Vagina (tissue), 2 donors: Measurements from ENCODE around the gene ZBTB20. TPM values are rescaled to one million over a fixed set of nuclear protein-coding genes. Genes with fewer than 3 reads are reported as not detected.

Source experiments
- DNase-seq, 2 donors: peaks; one replicate each; pipeline ENCODE4 v3.0.0-alpha.2; 2017; ENCODE audit errors: extremely low spot score in 2 of 2
- H3K27ac ChIP-seq: fragments of 200-600 bp; sonication (generic); one replicate; pipeline ENCODE4 v1.5.1; 2019
- H3K27me3 ChIP-seq: fragments of 200-600 bp; sonication (generic); one replicate; pipeline ENCODE4 v1.5.1; 2019
- H3K36me3 ChIP-seq, 2 donors: fragments of 200-600 bp; sonication (generic); one replicate each; pipeline ENCODE4 v1.5.1; 2017 to 2019
- H3K4me1 ChIP-seq: fragments of 200-600 bp; sonication (generic); one replicate; pipeline ENCODE4 v1.5.1; 2019
- H3K4me3 ChIP-seq, 2 donors: fragments of 200-600 bp; sonication (generic); 1 replicate in 1 of 2; 2 replicates in 1 of 2; pipeline ENCODE4 v1.5.1; 2016 to 2019
- H3K9me3 ChIP-seq: fragments of 200-600 bp; sonication (generic); one replicate; pipeline ENCODE4 v1.5.1; 2019
- POLR2A ChIP-seq, 2 donors: fragments of 450-650 bp; IDR thresholded peaks; one replicate each; pipeline ENCODE4 v1.6.1; 2017; ENCODE audit warnings: antibody characterized with exemption in 2 of 2, mild to moderate bottlenecking in 2 of 2, moderate library complexity in 2 of 2
- POLR2AphosphoS5 ChIP-seq, 2 donors: sonication (generic); formaldehyde crosslinking; IDR thresholded peaks; one replicate each; pipeline ENCODE4 v1.9.0; 2017; ENCODE audit warnings: antibody characterized with exemption in 2 of 2, mild to moderate bottlenecking in 2 of 2, low read depth in 1 of 2; ENCODE audit not compliant: insufficient read depth in 1 of 2
- intact Hi-C: fragments of 100-400 bp; cut with DNase I; formaldehyde crosslinking; loops from one replicate; pipeline ENCODE4 v1.15.1; 2023
- total RNA-seq: library from RNA; depleted of rRNA; stranded (reverse); fragments of >200 nt; gene quantifications from one replicate; pipeline ENCODE4 v1.2.3, GENCODE V29; 2016
- TF ChIP-seq, protein P1 (sequence below), 3 experiments: fragments of 450-650 bp in 2 of 3; fragments of 200-600 bp in 1 of 3; sonication (generic) in 1 of 3; IDR thresholded peaks; one replicate each; pipeline ENCODE4 v1.5.1; 2017 to 2019; ENCODE audit warnings: antibody characterized with exemption in 3 of 3, mild to moderate bottlenecking in 2 of 3, moderate library complexity in 2 of 3

ZBTB20 gene
- total RNA-seq, 1 donor from 2014 or later = 64.8 TPM

DNA sequence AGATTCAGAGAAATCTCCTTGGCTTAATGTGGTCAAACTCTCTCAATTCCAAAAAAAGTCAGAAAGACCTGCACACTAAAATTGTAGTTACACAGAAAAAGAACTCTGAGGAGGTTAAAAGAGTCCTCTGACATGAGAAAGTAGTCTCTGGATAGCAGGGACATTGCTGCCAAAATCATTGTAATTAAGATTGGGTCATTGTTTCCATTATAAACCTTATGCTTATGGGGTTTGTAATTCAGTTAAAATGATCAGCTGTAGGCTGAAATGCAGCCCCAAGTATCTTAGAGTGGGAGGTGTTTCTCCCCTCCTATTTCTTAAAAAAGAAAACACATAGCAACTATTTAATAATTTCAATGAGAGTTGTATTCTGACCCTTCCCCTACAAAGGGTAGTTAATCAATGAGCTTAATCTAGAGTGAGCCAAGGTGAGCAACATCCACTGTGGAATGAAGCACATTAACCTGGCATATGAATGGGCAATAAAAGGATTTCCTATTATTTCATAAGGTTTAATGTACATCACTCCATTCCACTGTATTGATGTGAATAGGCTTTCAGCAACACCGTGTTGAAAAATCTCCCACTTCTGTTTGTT lies 446.4 kb downstream of the ZBTB20 start:
- H3K4me3 ChIP-seq = no peak overlapping the region
- H3K9me3 ChIP-seq = no peaks in the 10 kb centered on the region
- H3K27ac ChIP-seq = no peak overlapping the region
- TF ChIP-seq, protein P1, sequence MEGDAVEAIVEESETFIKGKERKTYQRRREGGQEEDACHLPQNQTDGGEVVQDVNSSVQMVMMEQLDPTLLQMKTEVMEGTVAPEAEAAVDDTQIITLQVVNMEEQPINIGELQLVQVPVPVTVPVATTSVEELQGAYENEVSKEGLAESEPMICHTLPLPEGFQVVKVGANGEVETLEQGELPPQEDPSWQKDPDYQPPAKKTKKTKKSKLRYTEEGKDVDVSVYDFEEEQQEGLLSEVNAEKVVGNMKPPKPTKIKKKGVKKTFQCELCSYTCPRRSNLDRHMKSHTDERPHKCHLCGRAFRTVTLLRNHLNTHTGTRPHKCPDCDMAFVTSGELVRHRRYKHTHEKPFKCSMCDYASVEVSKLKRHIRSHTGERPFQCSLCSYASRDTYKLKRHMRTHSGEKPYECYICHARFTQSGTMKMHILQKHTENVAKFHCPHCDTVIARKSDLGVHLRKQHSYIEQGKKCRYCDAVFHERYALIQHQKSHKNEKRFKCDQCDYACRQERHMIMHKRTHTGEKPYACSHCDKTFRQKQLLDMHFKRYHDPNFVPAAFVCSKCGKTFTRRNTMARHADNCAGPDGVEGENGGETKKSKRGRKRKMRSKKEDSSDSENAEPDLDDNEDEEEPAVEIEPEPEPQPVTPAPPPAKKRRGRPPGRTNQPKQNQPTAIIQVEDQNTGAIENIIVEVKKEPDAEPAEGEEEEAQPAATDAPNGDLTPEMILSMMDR (IDR thresholded peaks at IDR 0.05) = no peak
- TF ChIP-seq POLR2AphosphoS5 (IDR thresholded peaks at IDR 0.05; ENCODE audit: insufficient read depth in 1 of 2, low read depth in 1 of 2) (no peak), POLR2A (IDR thresholded peaks at IDR 0.05) (no peak)
- no peaks in the 10 kb centered on the region for H3K27me3 ChIP-seq
- intact Hi-C loops = no loop called here
- H3K36me3 ChIP-seq = no peaks in the 10 kb centered on the region
- H3K4me1 ChIP-seq = no peaks in the 10 kb centered on the region
- DNase-seq = no peak

DNA sequence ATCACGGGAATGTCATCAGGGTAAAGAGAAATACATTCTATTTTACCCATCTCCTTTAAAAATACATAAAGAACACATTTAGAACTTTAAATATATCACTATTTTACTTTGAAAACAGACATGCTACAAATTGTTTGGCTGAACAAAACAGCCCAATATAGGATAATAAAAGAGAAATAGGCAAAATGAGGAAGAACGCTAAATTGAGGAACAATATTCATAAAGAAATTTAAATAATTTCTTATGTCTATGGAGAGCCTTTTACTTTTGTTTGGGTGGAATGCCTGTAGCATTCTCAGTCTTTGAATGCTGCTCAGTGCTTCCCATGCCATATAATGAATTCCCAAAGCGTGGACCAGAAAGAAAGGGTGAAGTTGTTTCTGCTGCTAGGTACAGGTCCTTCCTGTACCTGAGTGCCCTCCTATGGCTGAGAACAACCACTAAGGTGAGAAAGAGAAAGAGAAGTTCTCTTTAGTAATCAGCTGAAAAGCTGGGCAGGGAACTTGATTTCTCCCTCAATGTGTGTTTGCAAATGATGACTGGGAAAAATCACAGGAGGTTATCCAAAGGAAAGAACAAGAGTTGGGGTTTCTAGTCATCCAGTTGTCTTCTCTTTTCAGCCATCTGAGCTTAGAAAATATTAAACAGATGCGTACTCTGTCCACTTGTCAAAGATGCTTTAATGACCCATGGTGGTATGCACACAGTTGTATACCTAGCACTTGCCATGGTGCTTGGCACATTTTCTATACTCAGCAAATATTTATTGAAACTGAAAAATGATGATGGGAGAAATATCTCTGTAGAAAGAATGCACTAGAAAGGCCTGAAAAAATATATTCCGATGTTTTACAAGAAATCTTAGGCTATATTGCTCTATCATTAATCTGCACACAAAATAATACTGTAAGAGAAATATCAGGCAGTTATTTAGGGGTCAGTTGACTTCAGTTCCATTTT lies 448.7 kb downstream of the ZBTB20 start:
- no peak for DNase-seq
- Histone ChIP-seq H3K36me3 (no peaks in the 10 kb centered on the region), H3K27ac (no peak overlapping the region), H3K27me3 (no peaks in the 10 kb centered on the region), H3K4me3 (no peak overlapping the region), H3K4me1 (no peaks in the 10 kb centered on the region), H3K9me3 (no peaks in the 10 kb centered on the region)
- TF ChIP-seq POLR2A (IDR thresholded peaks at IDR 0.05) (no peak), POLR2AphosphoS5 (IDR thresholded peaks at IDR 0.05; ENCODE audit: insufficient read depth in 1 of 2, low read depth in 1 of 2) (no peak)
- TF ChIP-seq, protein P1 (IDR thresholded peaks at IDR 0.05) = no peak
- intact Hi-C loops = no loop called here

DNA sequence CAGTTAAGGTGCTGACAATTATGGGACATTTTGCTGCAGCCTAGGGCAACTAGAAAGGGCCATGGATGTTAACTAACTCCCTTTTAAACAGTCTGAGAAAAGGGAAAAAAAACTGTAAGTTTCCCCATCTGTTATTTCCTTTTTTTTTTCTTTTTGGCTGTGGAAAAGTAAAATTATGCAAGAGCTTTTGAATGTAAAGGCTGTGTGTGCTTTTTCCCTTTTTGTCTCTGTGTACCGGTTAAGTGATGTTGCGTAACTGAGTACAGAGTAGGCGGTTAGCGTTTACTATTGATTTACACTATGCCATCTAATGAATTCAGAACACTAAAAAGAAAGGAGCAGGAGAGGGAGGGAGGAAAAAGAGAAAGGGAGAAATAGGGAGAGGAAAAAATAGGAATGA lies 449.7 kb downstream of the ZBTB20 start:
- no peak overlapping the region for H3K27ac ChIP-seq
- H3K27me3 ChIP-seq = no peaks in the 10 kb centered on the region
- no peaks in the 10 kb centered on the region for H3K9me3 ChIP-seq
- no peak for DNase-seq
- no peaks in the 10 kb centered on the region for H3K4me1 ChIP-seq
- intact Hi-C loops = no loop called here
- H3K36me3 ChIP-seq = no peaks in the 10 kb centered on the region
- H3K4me3 ChIP-seq = no peak overlapping the region
- TF ChIP-seq POLR2AphosphoS5 (IDR thresholded peaks at IDR 0.05; ENCODE audit: insufficient read depth in 1 of 2, low read depth in 1 of 2) (no peak), POLR2A (IDR thresholded peaks at IDR 0.05) (no peak)
- TF ChIP-seq, protein P1 (IDR thresholded peaks at IDR 0.05) = no peak

DNA sequence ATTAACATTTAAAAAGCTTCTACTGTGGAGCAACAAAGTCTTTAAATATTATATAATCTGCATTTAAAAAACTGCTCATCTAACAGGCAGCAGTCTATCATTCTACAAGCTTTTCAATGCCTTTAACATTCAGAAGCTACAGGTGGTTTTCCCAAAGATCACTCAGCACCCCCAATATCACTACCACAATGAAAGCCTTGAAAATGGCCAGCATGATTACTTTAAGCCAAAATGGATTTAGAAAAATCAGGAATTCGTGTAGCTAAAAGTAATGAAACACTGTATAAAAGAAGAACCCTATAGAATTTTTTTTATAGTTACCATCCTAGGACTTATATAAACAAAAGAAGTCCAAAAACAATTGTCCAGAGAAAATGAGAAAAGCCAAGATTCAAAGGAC lies 452.8 kb downstream of the ZBTB20 start:
- Histone ChIP-seq H3K27me3 (no peaks in the 10 kb centered on the region), H3K9me3 (no peaks in the 10 kb centered on the region), H3K27ac (no peak overlapping the region), H3K4me3 (no peak overlapping the region), H3K36me3 (no peaks in the 10 kb centered on the region), H3K4me1 (no peaks in the 10 kb centered on the region)
- intact Hi-C loops = no loop called here
- no peak for TF ChIP-seq POLR2A (IDR thresholded peaks at IDR 0.05)
- TF ChIP-seq, protein P1 (IDR thresholded peaks at IDR 0.05) = no peak
- TF ChIP-seq POLR2AphosphoS5 (IDR thresholded peaks at IDR 0.05; ENCODE audit: insufficient read depth in 1 of 2, low read depth in 1 of 2) = no peak
- no peak for DNase-seq

DNA sequence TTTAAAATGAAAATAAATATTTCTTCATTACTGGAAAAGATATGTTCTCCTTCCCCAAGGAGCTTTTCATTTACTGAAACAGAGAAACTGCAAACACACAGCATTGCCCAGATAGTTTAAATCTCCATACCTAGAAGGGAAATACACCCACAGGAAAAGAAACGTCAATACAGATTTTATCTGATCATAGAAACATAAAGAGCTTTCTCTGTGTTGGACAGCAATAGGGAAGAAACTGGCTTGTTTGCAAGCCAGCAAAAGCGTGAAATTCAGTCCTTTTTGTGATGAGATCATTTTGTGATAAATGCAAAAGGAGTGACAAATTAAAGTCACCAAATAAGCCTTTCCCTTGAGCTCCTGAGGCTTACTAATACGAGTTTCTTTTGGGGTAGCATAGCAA lies 455.2 kb downstream of the ZBTB20 start:
- intact Hi-C loops = no loop called here
- Histone ChIP-seq H3K36me3 (no peaks in the 10 kb centered on the region), H3K27me3 (no peaks in the 10 kb centered on the region), H3K27ac (no peak overlapping the region), H3K4me3 (no peak overlapping the region), H3K9me3 (no peaks in the 10 kb centered on the region), H3K4me1 (no peaks in the 10 kb centered on the region)
- TF ChIP-seq, protein P1 (IDR thresholded peaks at IDR 0.05) = no peak
- TF ChIP-seq POLR2A (IDR thresholded peaks at IDR 0.05) (no peak), POLR2AphosphoS5 (IDR thresholded peaks at IDR 0.05; ENCODE audit: insufficient read depth in 1 of 2, low read depth in 1 of 2) (no peak)
- DNase-seq = no peak
